Urinary bladder (tissue), 4 donors: Measurements from ENCODE around the gene CLDN17. TPM values are rescaled to one million over a fixed set of nuclear protein-coding genes. Genes with fewer than 3 reads are reported as not detected.

ENCODE experiments used
- DNase-seq: peaks from one replicate; pipeline ENCODE4 v3.0.0-alpha.2; 2015; ENCODE audit errors: extremely low spot score
- H3K27ac ChIP-seq: one replicate; pipeline ENCODE4 v1.5.1; 2013; ENCODE audit warnings: low read depth, mild to moderate bottlenecking, moderate library complexity
- H3K36me3 ChIP-seq: one replicate; pipeline ENCODE4 v1.6.1; 2013; ENCODE audit warnings: mild to moderate bottlenecking, moderate library complexity; ENCODE audit not compliant: insufficient read depth
- H3K4me1 ChIP-seq: one replicate; pipeline ENCODE4 v1.6.1; 2013; ENCODE audit warnings: mild to moderate bottlenecking, moderate library complexity; ENCODE audit not compliant: insufficient read depth
- H3K4me3 ChIP-seq: one replicate; pipeline ENCODE4 v1.5.1; 2013; ENCODE audit warnings: low read depth, low read length
- WGBS: extraction: QIAGEN DNeasy Blood & Tissue Kit; methylation state at CpG from one replicate; pipeline ENCODE4 v1.1.7; 2013; 5-methylcytosine and 5-hydroxymethylcytosine counted together
- polyA plus RNA-seq: library from polyadenylated mRNA; stranded (reverse); fragments of 200-250 nt; gene quantifications from one replicate; pipeline ENCODE4 v1.2.3, GENCODE V29; 2013
- total RNA-seq: library from RNA; depleted of rRNA; stranded (reverse); fragments of >200 nt; gene quantifications from one replicate; pipeline ENCODE4 v1.2.3, GENCODE V29; 2014
- donor health status: healthy with polysubstance abuse.
- donor health status: healthy.

Gene CLDN17
- total and polyA plus RNA-seq, 2 donors = not detected

- DNase-seq = no peak
- no peaks in the 10 kb centered on the region for H3K36me3 ChIP-seq
- H3K4me1 ChIP-seq = no peaks in the 10 kb centered on the region
- H3K4me3 ChIP-seq = no peak overlapping the region
- 83% methylated on average over 1 of the region's 1 CpG for WGBS
- no peak overlapping the region for H3K27ac ChIP-seq
Observed at GRCh38 chr21:30164796-30165195, 1.8 kb downstream of the CLDN17 start.

DNA sequence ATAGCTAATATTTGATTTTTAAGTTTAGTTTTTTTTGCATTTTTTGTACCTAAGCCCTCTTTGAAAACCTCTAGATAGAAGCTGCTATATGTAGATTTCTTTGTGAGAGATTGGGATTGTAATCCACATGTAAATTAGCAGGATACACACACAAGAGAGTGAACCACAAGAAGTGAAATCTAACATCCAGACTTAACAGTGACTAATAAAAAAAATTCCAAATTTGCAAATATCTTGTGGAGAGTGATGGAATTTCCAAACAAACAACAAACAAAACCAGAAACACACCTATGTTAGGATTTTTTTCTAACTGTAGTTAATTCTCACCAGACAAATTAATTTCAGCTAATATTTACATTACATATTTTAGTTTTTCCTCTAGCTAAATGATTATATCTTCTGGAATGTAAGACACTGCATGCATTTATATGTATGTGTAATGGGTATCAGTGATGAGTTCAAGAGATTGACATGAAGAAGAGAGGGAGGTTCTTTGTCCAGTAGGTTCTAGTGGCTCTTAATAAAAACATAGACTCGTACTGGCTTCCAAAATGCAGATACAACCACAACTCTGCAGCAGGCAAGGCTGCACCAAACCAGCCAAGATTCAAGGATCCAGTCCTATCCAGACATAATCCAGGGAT, 12.8 kb downstream of the CLDN17 start:
- 84% methylated on average over 1 of the region's 1 CpG for WGBS
- no peak for DNase-seq
- no peaks in the 10 kb centered on the region for H3K4me1 ChIP-seq
- no peak overlapping the region for H3K27ac ChIP-seq
- H3K4me3 ChIP-seq = no peak overlapping the region
- no peaks in the 10 kb centered on the region for H3K36me3 ChIP-seq

GRCh38 chr21:30152792-30153191, 13.8 kb downstream of the CLDN17 start:
- no peaks in the 10 kb centered on the region for H3K4me1 ChIP-seq
- no peak for DNase-seq
- no peaks in the 10 kb centered on the region for H3K36me3 ChIP-seq
- H3K4me3 ChIP-seq = no peak overlapping the region
- no peak overlapping the region for H3K27ac ChIP-seq

- 72% methylated on average over 1 of the region's 1 CpG for WGBS
- Histone ChIP-seq H3K4me1 (no peaks in the 10 kb centered on the region), H3K36me3 (no peaks in the 10 kb centered on the region), H3K27ac (no peak overlapping the region), H3K4me3 (no peak overlapping the region)
- no peak for DNase-seq
Observed at GRCh38 chr21:30148906-30149305, 17.7 kb downstream of the CLDN17 start.

GRCh38 chr21:30146558-30147282, 19.9 kb downstream of the CLDN17 start:
- H3K27ac ChIP-seq = no peak overlapping the region
- no peaks in the 10 kb centered on the region for H3K4me1 ChIP-seq
- H3K4me3 ChIP-seq = no peak overlapping the region
- no peak for DNase-seq
- no peaks in the 10 kb centered on the region for H3K36me3 ChIP-seq
- 82% methylated on average over 16 of the region's 16 CpGs for WGBS

DNA sequence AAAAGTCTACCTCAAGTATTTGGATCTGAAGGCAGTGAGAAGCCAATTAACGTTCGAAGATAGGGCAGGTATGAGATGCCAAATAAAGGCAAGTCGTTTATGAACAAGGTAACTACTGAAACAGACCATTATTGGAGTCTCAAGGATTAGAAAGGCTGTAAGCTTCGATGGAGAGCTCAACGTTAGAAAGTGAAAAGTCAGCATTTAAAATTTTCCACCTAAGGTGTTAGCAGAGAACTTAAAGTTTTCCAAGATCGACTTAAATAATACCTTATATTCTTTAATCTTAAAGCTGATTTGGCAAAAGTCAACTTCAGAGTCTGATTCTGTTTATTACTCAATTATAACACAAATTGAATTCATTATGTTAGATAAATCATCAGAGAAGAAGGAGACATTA, 28.1 kb downstream of the CLDN17 start:
- Histone ChIP-seq H3K4me3 (no peak overlapping the region), H3K36me3 (no peaks in the 10 kb centered on the region), H3K27ac (no peak overlapping the region), H3K4me1 (no peaks in the 10 kb centered on the region)
- 83% methylated on average over 6 of the region's 6 CpGs for WGBS
- DNase-seq = no peak

DNA sequence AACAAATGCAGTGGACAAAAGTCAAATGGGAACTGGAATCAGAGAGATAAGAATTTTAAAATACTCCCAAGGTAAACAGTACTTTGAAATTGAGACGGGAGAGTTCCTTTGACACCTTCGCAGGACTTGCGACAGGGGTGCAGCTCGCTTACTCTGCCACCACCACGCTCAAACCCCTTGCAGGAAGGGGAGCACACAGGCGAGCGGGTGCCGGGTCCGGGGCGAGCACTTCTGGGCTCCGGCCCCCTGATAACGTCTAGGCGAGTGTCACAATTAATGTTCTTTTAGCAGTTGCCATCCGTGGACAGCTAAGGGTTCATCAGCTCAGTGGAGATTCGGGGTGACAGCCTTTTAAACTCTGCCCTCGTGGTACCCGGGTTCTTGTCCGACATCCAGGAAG, 37.4 kb downstream of the CLDN17 start:
- no peaks in the 10 kb centered on the region for H3K4me1 ChIP-seq
- no peak overlapping the region for H3K27ac ChIP-seq
- WGBS = 93% methylated on average over 18 of the region's 18 CpGs
- H3K4me3 ChIP-seq = no peak overlapping the region
- no peak for DNase-seq
- H3K36me3 ChIP-seq = no peaks in the 10 kb centered on the region

- Histone ChIP-seq H3K4me3 (no peak overlapping the region), H3K27ac (no peak overlapping the region), H3K4me1 (no peaks in the 10 kb centered on the region), H3K36me3 (no peaks in the 10 kb centered on the region)
- DNase-seq = no peak
Observed at GRCh38 chr21:30126576-30126975, 40.0 kb downstream of the CLDN17 start.

- no peaks in the 10 kb centered on the region for H3K36me3 ChIP-seq
- H3K4me3 ChIP-seq = no peak overlapping the region
- no peak for DNase-seq
- no peak overlapping the region for H3K27ac ChIP-seq
- no peaks in the 10 kb centered on the region for H3K4me1 ChIP-seq
- WGBS = 38% methylated on average over 2 of the region's 2 CpGs
Observed at GRCh38 chr21:30117631-30118030, 49.0 kb downstream of the CLDN17 start.

DNA sequence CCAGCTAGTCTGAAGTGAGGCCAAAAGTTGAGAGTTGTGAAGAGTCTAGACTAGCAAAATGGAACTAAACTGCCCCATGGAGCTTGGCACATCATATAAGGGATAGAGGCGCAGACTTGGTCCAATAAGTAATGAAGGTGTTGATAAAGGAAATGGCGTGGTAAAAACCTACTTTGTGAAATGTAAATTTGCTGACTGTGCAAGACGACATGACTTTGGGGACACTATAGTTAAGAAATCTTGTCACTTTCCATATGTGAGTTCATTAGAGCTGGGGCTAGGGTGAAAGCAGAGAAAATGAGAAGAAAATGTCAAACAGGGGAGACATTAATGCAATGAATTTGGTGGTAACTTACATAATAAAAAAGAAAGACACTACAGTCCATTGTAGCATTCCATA, 50.1 kb downstream of the CLDN17 start:
- WGBS = 94% methylated on average over 3 of the region's 3 CpGs
- Histone ChIP-seq H3K4me3 (no peak overlapping the region), H3K36me3 (no peaks in the 10 kb centered on the region), H3K4me1 (no peaks in the 10 kb centered on the region), H3K27ac (no peak overlapping the region)
- DNase-seq = no peak

Other genes starting within 250 kb of the CLDN17 start
- 3.8 TPM for gene GRIK1, start 226.8 kb downstream of the CLDN17 start, total RNA-seq
- gene GRIK1, start 226.8 kb downstream of the CLDN17 start, polyA plus RNA-seq = 1.7 TPM
- gene CLDN8, start 49.3 kb upstream of the CLDN17 start, total RNA-seq = 1.6 TPM
- 0.04 TPM for gene CLDN8, start 49.3 kb upstream of the CLDN17 start, polyA plus RNA-seq
- not detected for gene KRTAP24-1, start 116.1 kb upstream of the CLDN17 start, total RNA-seq
- gene KRTAP24-1, start 116.1 kb upstream of the CLDN17 start, polyA plus RNA-seq = not detected
- not detected for gene KRTAP25-1, start 122.7 kb upstream of the CLDN17 start, total RNA-seq
- not detected for gene KRTAP25-1, start 122.7 kb upstream of the CLDN17 start, polyA plus RNA-seq
- gene KRTAP26-1, start 153.5 kb upstream of the CLDN17 start, total RNA-seq = not detected
- not detected for gene KRTAP26-1, start 153.5 kb upstream of the CLDN17 start, polyA plus RNA-seq
- gene KRTAP27-1, start 170.9 kb upstream of the CLDN17 start, total RNA-seq = not detected
- not detected for gene KRTAP27-1, start 170.9 kb upstream of the CLDN17 start, polyA plus RNA-seq
- gene KRTAP23-1, start 181.8 kb upstream of the CLDN17 start, total RNA-seq = not detected
- not detected for gene KRTAP23-1, start 181.8 kb upstream of the CLDN17 start, polyA plus RNA-seq
- not detected for gene KRTAP13-2, start 205.5 kb upstream of the CLDN17 start, total RNA-seq
- gene KRTAP13-2, start 205.5 kb upstream of the CLDN17 start, polyA plus RNA-seq = not detected
- gene KRTAP13-1, start 229.2 kb upstream of the CLDN17 start, total RNA-seq = not detected
- not detected for gene KRTAP13-1, start 229.2 kb upstream of the CLDN17 start, polyA plus RNA-seq